ENCODE results near the gene TLR8.

DNA sequence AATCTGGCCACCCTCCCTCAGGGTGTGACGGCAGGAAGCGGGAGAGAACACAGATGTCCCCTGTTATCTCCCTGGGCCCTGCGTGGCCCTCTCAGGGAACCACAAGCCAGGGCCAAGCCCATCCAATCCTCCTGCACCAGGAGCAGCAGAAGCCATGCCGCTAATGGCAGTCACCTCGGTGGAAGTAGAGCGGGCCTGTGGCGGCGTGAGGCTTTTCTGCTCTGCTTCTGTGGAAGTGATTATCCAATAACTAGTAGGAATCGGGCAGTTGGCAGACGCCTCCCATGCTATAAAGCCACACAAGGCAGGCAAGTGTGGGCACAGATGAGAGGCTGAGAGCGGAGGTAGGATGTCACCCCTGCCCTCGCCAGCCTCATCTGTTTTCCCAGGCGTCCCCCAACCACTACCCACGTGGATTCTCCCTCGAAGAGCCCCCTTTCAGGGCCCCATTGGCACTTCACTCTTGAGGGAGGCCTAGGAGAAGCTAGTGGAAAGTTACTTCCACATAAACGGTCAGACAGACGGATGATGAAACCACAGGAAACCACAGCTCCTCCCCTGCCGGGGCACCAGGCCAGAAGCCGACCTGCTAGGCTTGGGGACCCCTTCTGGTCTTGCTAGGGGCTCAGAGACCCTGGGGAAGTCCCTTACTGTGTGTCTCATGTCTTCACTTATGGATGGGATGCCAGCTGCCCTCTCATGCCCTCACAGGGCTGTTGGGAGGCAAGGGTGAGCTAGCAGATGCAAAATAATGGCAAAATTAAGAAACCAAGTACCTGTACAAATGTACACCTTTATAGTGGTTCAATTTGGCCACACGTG is 49.7 kb downstream of the TLR8 start:
- TF ChIP-seq POLR2AphosphoS5 (IDR thresholded peaks at IDR 0.05; ENCODE audit: borderline replicate concordance, low read depth, low read length) (no peak; the same call in 1 of the 2 replicates), EZH2 (IDR thresholded peaks at IDR 0.05) (no peak), FOXP2 (optimal IDR thresholded peaks at IDR 0.05; ENCODE audit: control extremely low read depth, extremely low read length, insufficient read depth) (no peak)
